Upper lobe of left lung (tissue), 6 donors: ENCODE data around the gene CRYBB2. TPM values are rescaled to one million over a fixed set of nuclear protein-coding genes. Genes with fewer than 3 reads are reported as not detected.
"Not testable (repeated sequence)": the region's sequence is repeated elsewhere in the genome, so short reads cannot be mapped to it uniquely, and the experiment has no call there.

Experiments used
- ATAC-seq, 2 donors: fragments of 200-7000 bp; cut with Tn5 transposase; one replicate each; pipeline ENCODE4 v1.9.1; 2022; ENCODE audit warnings: mild to moderate bottlenecking in 2 of 2, moderate library complexity in 2 of 2; ENCODE audit not compliant: low FRiP score in 2 of 2
- DNase-seq, 2 donors: peaks; one replicate each; pipeline ENCODE4 v3.0.0-alpha.2; 2019 to 2020
- H3K27ac ChIP-seq, 4 donors: fragments of 200-600 bp; sonication (generic); one replicate each; pipeline ENCODE4 v1.5.1; 2016 to 2019
- H3K27me3 ChIP-seq, 4 donors: fragments of 200-600 bp; sonication (generic); one replicate each; pipeline ENCODE4 v1.5.1; 2017 to 2019
- H3K36me3 ChIP-seq, 4 donors: fragments of 200-600 bp; sonication (generic); one replicate each; pipeline ENCODE4 v1.5.1; 2016 to 2019
- H3K4me1 ChIP-seq, 4 donors: fragments of 200-600 bp; sonication (generic); one replicate each; pipeline ENCODE4 v1.5.1; 2018 to 2019
- H3K4me3 ChIP-seq, 4 donors: fragments of 200-600 bp; sonication (generic); one replicate each; pipeline ENCODE4 v1.5.1; 2017 to 2019; ENCODE audit warnings: mild to moderate bottlenecking in 2 of 4, moderate library complexity in 1 of 4
- H3K9me3 ChIP-seq, 4 donors: fragments of 200-600 bp; sonication (generic); one replicate each; pipeline ENCODE4 v1.5.1; 2018 to 2019
- CTCF ChIP-seq, 6 experiments: fragments of 450-650 bp in 4 of 6; fragments of 200-600 bp in 2 of 6; sonication (generic) in 2 of 6; IDR thresholded peaks; one replicate each; pipeline ENCODE4 v1.5.1; 2016 to 2019; ENCODE audit warnings: antibody characterized with exemption in 6 of 6
- EP300 ChIP-seq, 4 donors: sonication (generic); formaldehyde crosslinking; IDR thresholded peaks; one replicate each; pipeline ENCODE4 v1.5.1; 2017; ENCODE audit warnings: antibody characterized with exemption in 4 of 4, control low read depth in 2 of 4
- POLR2A ChIP-seq, 4 donors: fragments of 450-650 bp; IDR thresholded peaks; one replicate each; pipeline ENCODE4 v1.5.1; 2016 to 2017; ENCODE audit warnings: antibody characterized with exemption in 4 of 4, mild to moderate bottlenecking in 2 of 4
- POLR2AphosphoS5 ChIP-seq, 2 donors: sonication (generic); formaldehyde crosslinking; IDR thresholded peaks; one replicate each; pipeline ENCODE4 v1.5.1; 2017; ENCODE audit warnings: antibody characterized with exemption in 2 of 2
- whole genome bisulfite sequencing, 2 donors: methylation state at CpG; one replicate each; pipeline ENCODE4 v1.1.5; 2017 to 2018; 5-methylcytosine and 5-hydroxymethylcytosine counted together
- total RNA-seq, 6 donors: library from RNA; depleted of rRNA in 4 of 6; stranded (reverse); fragments of >200 nt in 4 of 6; gene quantifications; one replicate each; pipeline versions ENCODE4 v1.1.0 to v1.2.1, GENCODE V29; 2016 to 2021
- donor health status: DM: no; HTN: no; CAD: no; lungs with moderate emphysema.
- donor health status: DM: no; HTN: yes; CAD: no; lungs with severe emphysema.

Gene CRYBB2
- total RNA-seq, 6 donors from 2014 or later: 0.30 TPM; not detected in 5

- Histone ChIP-seq H3K27me3 (no peaks in the 10 kb centered on the region), H3K36me3 (peaks cover 12 to 66% (median 48%) of the 10 kb centered on the region in 4 donors), H3K4me1 (no peaks in the 10 kb centered on the region), H3K27ac (no peak overlapping the region), H3K4me3 (no peak overlapping the region), H3K9me3 (peaks cover 0 to 7% (median 0%) of the 10 kb centered on the region in 4 donors)
- WGBS, 2 donors: 93% methylated on average over 6 of the region's 6 CpGs
- TF ChIP-seq CTCF (IDR thresholded peaks at IDR 0.05) (no peak), POLR2AphosphoS5 (IDR thresholded peaks at IDR 0.05) (no peak), POLR2A (IDR thresholded peaks at IDR 0.05) (no peak), EP300 (IDR thresholded peaks at IDR 0.05) (no peak)
- ATAC-seq: no peak
- DNase-seq: no peak
These were observed 43.3 kb upstream of the CRYBB2 start for GRCh38 chr22:25176175-25176574.

- TF ChIP-seq EP300 (IDR thresholded peaks at IDR 0.05): no peak
- no peak for TF ChIP-seq POLR2AphosphoS5 (IDR thresholded peaks at IDR 0.05)
- no peak for TF ChIP-seq CTCF (IDR thresholded peaks at IDR 0.05)
- no peak for TF ChIP-seq POLR2A (IDR thresholded peaks at IDR 0.05)
- H3K4me1 ChIP-seq: no peaks in the 10 kb centered on the region
- ATAC-seq (no peak), DNase-seq (no peak)
- H3K27me3 ChIP-seq: no peaks in the 10 kb centered on the region
- peaks cover 12 to 71% (median 48%) of the 10 kb centered on the region in 4 donors for H3K36me3 ChIP-seq
- H3K4me3 ChIP-seq: no peak overlapping the region
- no peak overlapping the region for H3K27ac ChIP-seq
- 77 to 98% methylated on average over 3 of the region's 3 CpGs for WGBS, 2 donors
- H3K9me3 ChIP-seq: peaks cover 0 to 7% (median 0%) of the 10 kb centered on the region in 4 donors
These were observed 42.6 kb upstream of the CRYBB2 start for GRCh38 chr22:25176799-25177198.

GRCh38 chr22:25177226-25177625 is 42.2 kb upstream of the CRYBB2 start:
- no peak overlapping the region for H3K4me3 ChIP-seq
- H3K27ac ChIP-seq: no peak overlapping the region
- ATAC-seq (no peak), DNase-seq (peak in 1 of 2 donors; percentile 72)
- 82 to 93% methylated on average over 13 of the region's 13 CpGs for WGBS, 2 donors
- H3K36me3 ChIP-seq: peaks cover 12 to 71% (median 48%) of the 10 kb centered on the region in 4 donors
- no peaks in the 10 kb centered on the region for H3K27me3 ChIP-seq
- H3K9me3 ChIP-seq: peaks cover 0 to 7% (median 0%) of the 10 kb centered on the region in 4 donors
- H3K4me1 ChIP-seq: peaks cover 0 to 3% (median 0%) of the 10 kb centered on the region in 4 donors
- TF ChIP-seq CTCF (IDR thresholded peaks at IDR 0.05) (no peak), EP300 (IDR thresholded peaks at IDR 0.05) (no peak), POLR2A (IDR thresholded peaks at IDR 0.05) (no peak), POLR2AphosphoS5 (IDR thresholded peaks at IDR 0.05) (no peak)

GRCh38 chr22:25177895-25178294 is 41.5 kb upstream of the CRYBB2 start:
- peaks cover 12 to 66% (median 48%) of the 10 kb centered on the region in 4 donors for H3K36me3 ChIP-seq
- 84 to 97% methylated on average over 7 of the region's 9 CpGs for WGBS, 2 donors
- no peak overlapping the region for H3K4me3 ChIP-seq
- H3K27me3 ChIP-seq: no peaks in the 10 kb centered on the region
- no peak for TF ChIP-seq POLR2AphosphoS5 (IDR thresholded peaks at IDR 0.05)
- no peak for TF ChIP-seq POLR2A (IDR thresholded peaks at IDR 0.05)
- TF ChIP-seq EP300 (IDR thresholded peaks at IDR 0.05): no peak
- no peak for TF ChIP-seq CTCF (IDR thresholded peaks at IDR 0.05)
- no peak overlapping the region for H3K27ac ChIP-seq
- peaks cover 0 to 10% (median 3%) of the 10 kb centered on the region in 4 donors for H3K4me1 ChIP-seq
- H3K9me3 ChIP-seq: peaks cover 0 to 7% (median 0%) of the 10 kb centered on the region in 4 donors
- ATAC-seq (peak in 1 of 2 donors; percentile 24), DNase-seq (no peak)

GRCh38 chr22:25178348-25178747 is 41.1 kb upstream of the CRYBB2 start:
- peaks cover 12 to 63% (median 48%) of the 10 kb centered on the region in 4 donors for H3K36me3 ChIP-seq
- not testable (repeated sequence) for H3K27ac ChIP-seq, H3K27me3 ChIP-seq, H3K9me3 ChIP-seq, H3K4me3 ChIP-seq
- DNase-seq: peak in 1 of 2 donors; percentile 85
- H3K4me1 ChIP-seq: peaks cover 0 to 13% (median 4%) of the 10 kb centered on the region in 4 donors
- WGBS, 2 donors: 96% methylated on average over 4 of the region's 6 CpGs; no CpG with 5 or more reads in 1 of the 2 donors
- ATAC-seq: peak; percentile 36 to 39

GRCh38 chr22:25178869-25179631 is 40.4 kb upstream of the CRYBB2 start:
- H3K27ac ChIP-seq, H3K4me3 ChIP-seq, H3K27me3 ChIP-seq, H3K9me3 ChIP-seq: not testable (repeated sequence)
- Histone ChIP-seq H3K36me3 (peaks cover 12 to 66% (median 44%) of the 10 kb centered on the region in 4 donors), H3K4me1 (peaks cover 0 to 13% (median 4%) of the 10 kb centered on the region in 4 donors)
- peak in 1 of 2 donors; percentile 79 for DNase-seq
- ATAC-seq: peak; percentile 15 to 22
- WGBS, 2 donors: 77 to 87% methylated on average over 44 to 47 of the region's 63 CpGs
